ENCODE measurements around the gene TBXAS1.

TBXAS1 gene

DNA sequence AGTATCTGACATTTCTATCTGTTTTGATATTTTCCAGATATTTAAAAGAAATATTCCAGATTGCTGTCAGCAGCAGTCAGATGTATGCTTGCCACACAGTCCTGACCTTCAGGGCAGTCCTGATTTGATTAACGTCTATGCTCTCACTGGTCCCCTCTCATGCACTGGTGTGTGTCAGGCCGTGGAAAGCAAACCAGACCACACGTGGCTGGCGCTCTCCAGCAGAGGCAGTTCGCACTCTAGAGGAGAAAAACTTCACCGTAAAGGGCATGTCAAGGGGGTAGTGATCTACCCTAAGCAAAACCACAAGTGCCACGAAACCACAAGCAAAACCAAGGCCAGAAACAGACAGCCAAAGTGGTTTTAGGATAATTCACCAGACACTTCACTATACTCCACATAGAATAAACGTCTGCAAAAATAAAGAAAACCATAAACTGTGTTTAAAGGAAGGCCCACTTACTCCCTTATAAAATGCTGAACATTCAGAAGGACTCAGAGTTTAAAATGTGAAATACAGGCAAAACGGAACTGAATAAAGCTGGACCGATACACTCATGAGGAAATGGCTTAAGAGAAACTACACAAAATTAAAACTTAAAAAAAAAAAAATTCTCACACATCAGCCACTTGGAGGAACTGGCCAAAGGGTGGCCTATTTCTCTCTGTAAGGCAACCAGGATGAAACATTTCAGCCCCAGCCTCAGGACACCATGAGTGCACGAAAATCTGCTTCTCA is 207.3 kb downstream of the TBXAS1 start:
- H3K4me3 ChIP-seq (ENCODE audit: low read depth, low read length), result no peak overlapping the region
- H3K9me3 ChIP-seq (ENCODE audit: control insufficient read depth, insufficient read depth, low read depth, low read length), result no peaks in the 10 kb centered on the region
- POLR2A ChIA-PET, result no interaction called here
- no peaks in the 10 kb centered on the region for H3K4me1 ChIP-seq (ENCODE audit: control insufficient read depth, insufficient read depth, low read length)
- no peak overlapping the region for H3K27ac ChIP-seq (ENCODE audit: extremely low read depth, low read depth, low read length)
- no peaks in the 10 kb centered on the region for H3K36me3 ChIP-seq (ENCODE audit: control insufficient read depth in 2 of 2, insufficient read depth in 1 of 2, low read length in 2 of 2)
- CTCF ChIA-PET, result no interaction called here
- TF ChIP-seq ZNF16 (tag by site-specific recombination; IDR thresholded peaks at IDR 0.05; ENCODE audit: low read depth) (no peak), ZNF426 (tag by site-specific recombination; IDR thresholded peaks at IDR 0.05) (no peak), ZNF221 (tag by site-specific recombination; IDR thresholded peaks at IDR 0.05; ENCODE audit: borderline replicate concordance) (no peak), ZNF202 (tag by site-specific recombination; IDR thresholded peaks at IDR 0.05; ENCODE audit: borderline replicate concordance) (no peak), YY1 (tag by site-specific recombination; IDR thresholded peaks at IDR 0.05) (no peak), ZNF391 (tag by site-specific recombination; IDR thresholded peaks at IDR 0.05; ENCODE audit: borderline replicate concordance, low read depth) (no peak), ZFHX2 (tag by site-specific recombination; conservative IDR thresholded peaks at IDR 0.05) (no peak), KLF9 (tag by site-specific recombination; IDR thresholded peaks at IDR 0.05; ENCODE audit: low read depth) (no peak), ZNF549 (tag by site-specific recombination; IDR thresholded peaks at IDR 0.05) (no peak), ZNF529 (tag by site-specific recombination; IDR thresholded peaks at IDR 0.05; ENCODE audit: insufficient replicate concordance) (no peak), MYNN (tag by site-specific recombination; IDR thresholded peaks at IDR 0.05; ENCODE audit: borderline replicate concordance) (no peak), ZNF660 (tag by site-specific recombination; IDR thresholded peaks at IDR 0.05) (no peak), ZNF677 (tag by site-specific recombination; IDR thresholded peaks at IDR 0.05) (no peak)

DNA sequence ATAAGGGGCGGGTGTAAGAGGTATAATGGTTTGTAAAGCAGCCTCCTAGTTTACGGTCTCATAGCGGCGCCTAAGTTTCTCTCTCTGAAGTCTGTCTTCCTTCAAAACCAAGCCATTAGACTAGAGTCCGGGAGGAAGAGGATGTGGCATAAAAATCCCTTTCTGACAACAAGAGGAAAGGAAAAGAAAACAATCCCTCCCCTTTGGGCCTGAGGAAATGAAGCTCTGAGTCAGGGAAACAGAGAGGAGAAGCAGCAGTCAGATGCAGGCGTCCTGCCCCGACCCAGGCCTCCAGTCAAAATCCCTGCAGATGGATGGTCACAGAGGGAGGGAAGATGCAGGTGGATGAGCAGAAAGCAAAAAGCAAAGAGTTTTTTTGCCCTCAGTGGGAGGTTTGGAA is 210.0 kb downstream of the TBXAS1 start:
- CTCF ChIA-PET, result interaction anchor here (0.7 kb wide), 1 partner anchor 795 kb away, joined by 3 read pairs; no protein-coding TSS in a partner anchor
- POLR2A ChIA-PET, result no interaction called here
- Histone ChIP-seq H3K4me1 (ENCODE audit: control insufficient read depth, insufficient read depth, low read length) (no peaks in the 10 kb centered on the region), H3K4me3 (ENCODE audit: low read depth, low read length) (no peak overlapping the region), H3K27ac (ENCODE audit: extremely low read depth, low read depth, low read length) (no peak overlapping the region), H3K36me3 (ENCODE audit: control insufficient read depth in 2 of 2, insufficient read depth in 1 of 2, low read length in 2 of 2) (no peaks in the 10 kb centered on the region; a peak in 1 of 3 replicates), H3K9me3 (ENCODE audit: control insufficient read depth, insufficient read depth, low read depth, low read length) (no peaks in the 10 kb centered on the region)
- TF ChIP-seq ZNF792 (tag by site-specific recombination; IDR thresholded peaks at IDR 0.05) (no peak), HOXD13 (CRISPR knock-in tag; IDR thresholded peaks at IDR 0.05; ENCODE audit: borderline replicate concordance) (no peak), ZNF155 (tag by site-specific recombination; IDR thresholded peaks at IDR 0.05) (no peak), EGR2 (tag by site-specific recombination; IDR thresholded peaks at IDR 0.05; ENCODE audit: low read depth) (no peak), ZNF174 (tag by site-specific recombination; IDR thresholded peaks at IDR 0.05) (no peak), ZNF239 (tag by site-specific recombination; IDR thresholded peaks at IDR 0.05) (no peak), SETDB1 (IDR thresholded peaks at IDR 0.05; ENCODE audit: insufficient read length, low read length) (no peak), ZNF211 (tag by site-specific recombination; IDR thresholded peaks at IDR 0.05; ENCODE audit: low read depth) (no peak), ZNF830 (tag by site-specific recombination; IDR thresholded peaks at IDR 0.05; ENCODE audit: low read depth) (no peak)

DNA sequence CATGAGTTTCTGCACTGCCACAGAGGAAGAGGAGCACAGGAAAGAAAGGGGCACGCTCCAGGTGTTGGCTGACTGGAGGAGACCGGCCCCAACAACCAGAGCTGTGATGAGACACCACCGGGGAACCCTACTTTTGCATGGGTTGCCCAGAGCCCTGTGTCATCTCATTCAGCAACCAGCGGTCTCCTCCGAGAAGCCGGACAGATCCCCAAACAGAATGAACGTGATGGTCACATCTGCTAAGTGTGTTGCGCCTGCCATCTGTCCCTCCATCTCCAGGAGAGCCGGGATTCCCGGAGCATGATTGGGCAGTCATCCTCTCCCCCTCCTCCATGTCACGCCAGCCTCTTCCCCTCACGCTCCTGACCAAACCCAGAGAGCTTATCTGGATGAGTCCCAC is 210.8 kb downstream of the TBXAS1 start:
- TF ChIP-seq MYNN (tag by site-specific recombination; IDR thresholded peaks at IDR 0.05; ENCODE audit: borderline replicate concordance) (no peak), ZNF530 (tag by site-specific recombination; IDR thresholded peaks at IDR 0.05; ENCODE audit: low read depth) (no peak), ZNF416 (tag by site-specific recombination; IDR thresholded peaks at IDR 0.05) (no peak), FEZF1 (tag by site-specific recombination; IDR thresholded peaks at IDR 0.05) (no peak), ZNF174 (tag by site-specific recombination; IDR thresholded peaks at IDR 0.05) (no peak), ZIC2 (tag by site-specific recombination; IDR thresholded peaks at IDR 0.05) (no peak), ZNF76 (tag by site-specific recombination; IDR thresholded peaks at IDR 0.05; ENCODE audit: borderline replicate concordance, low read depth) (no peak)
- H3K9me3 ChIP-seq (ENCODE audit: control insufficient read depth, insufficient read depth, low read depth, low read length), result no peaks in the 10 kb centered on the region
- H3K36me3 ChIP-seq (ENCODE audit: control insufficient read depth in 2 of 2, insufficient read depth in 1 of 2, low read length in 2 of 2), result no peaks in the 10 kb centered on the region; a peak in 1 of 3 replicates
- CTCF ChIA-PET, result no interaction called here
- no peak overlapping the region for H3K4me3 ChIP-seq (ENCODE audit: low read depth, low read length)
- no peaks in the 10 kb centered on the region for H3K4me1 ChIP-seq (ENCODE audit: control insufficient read depth, insufficient read depth, low read length)
- POLR2A ChIA-PET, result no interaction called here
- no peak overlapping the region for H3K27ac ChIP-seq (ENCODE audit: extremely low read depth, low read depth, low read length)
